ENCODE measurements around the gene BAD. TPM values are rescaled to one million over a fixed set of nuclear protein-coding genes. Genes with fewer than 3 reads are reported as not detected.

The BAD gene
- total and polyA plus RNA-seq, 10 of the 15 experiments (the other 5 are each of a cell fraction or from before 2014, with no cell fraction given): 1.5 to 67.2 (median 39.6) TPM

DNA sequence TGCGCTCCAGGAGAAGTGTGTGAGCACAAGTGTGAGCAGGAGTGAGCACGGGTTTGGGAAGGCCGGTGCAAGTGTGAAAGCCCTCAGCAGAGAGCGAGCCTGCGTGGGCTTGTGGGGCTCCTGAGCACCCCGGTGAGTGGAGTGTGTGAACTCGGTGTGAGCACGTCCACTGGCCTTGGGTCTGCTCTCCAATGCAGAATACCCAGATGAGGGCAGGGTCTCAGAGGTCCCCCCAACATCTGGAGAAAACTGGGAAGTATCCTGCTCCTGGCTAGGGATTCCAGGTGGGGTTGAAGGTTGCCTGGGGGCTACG lies 22.1 kb upstream of the BAD start:
- ATAC-seq: no peak

More for the DNA sequence above, 22.1 kb upstream of the BAD start:
- no TSS peak for BruUV-seq (replicated peaks)
- TF ChIP-seq PAX5 (IDR thresholded peaks at IDR 0.05; ENCODE audit: borderline replicate concordance, low read depth, low read length) (no peak), BACH1 (IDR thresholded peaks at IDR 0.05; ENCODE audit: borderline replicate concordance) (0 out of 2 replicates have a peak, but pooled peaks have one; percentile 43), RB1 (IDR thresholded peaks at IDR 0.05; ENCODE audit: borderline replicate concordance) (no peak), POLR2AphosphoS5 (IDR thresholded peaks at IDR 0.05; ENCODE audit: low read length) (0 out of 2 replicates have a peak, but pooled peaks have one; percentile 14), CHD1 (IDR thresholded peaks at IDR 0.05; ENCODE audit: low read depth, low read length) (no peak), FOXM1 (IDR thresholded peaks at IDR 0.05; ENCODE audit: low read depth, low read length) (no peak), POLR2AphosphoS2 (IDR thresholded peaks at IDR 0.05; ENCODE audit: low read depth, low read length) (no peak), NFYB (IDR thresholded peaks at IDR 0.05; ENCODE audit: insufficient read depth, low read depth, low read length) (no peak), POLR2A (IDR thresholded peaks at IDR 0.05; ENCODE audit: low read depth, low read length) (peak; percentile 17; the same call in 1 of the 2 replicates), STAT3 (IDR thresholded peaks at IDR 0.05; ENCODE audit: low read depth, low read length) (no peak), MTA3 (IDR thresholded peaks at IDR 0.05; ENCODE audit: borderline replicate concordance, low read length) (no peak)
- TF ChIP-seq, protein P1, sequence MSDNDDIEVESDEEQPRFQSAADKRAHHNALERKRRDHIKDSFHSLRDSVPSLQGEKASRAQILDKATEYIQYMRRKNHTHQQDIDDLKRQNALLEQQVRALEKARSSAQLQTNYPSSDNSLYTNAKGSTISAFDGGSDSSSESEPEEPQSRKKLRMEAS (IDR thresholded peaks at IDR 0.05; ENCODE audit: low read depth, low read length): no peak
- TF ChIP-seq, protein P2, sequence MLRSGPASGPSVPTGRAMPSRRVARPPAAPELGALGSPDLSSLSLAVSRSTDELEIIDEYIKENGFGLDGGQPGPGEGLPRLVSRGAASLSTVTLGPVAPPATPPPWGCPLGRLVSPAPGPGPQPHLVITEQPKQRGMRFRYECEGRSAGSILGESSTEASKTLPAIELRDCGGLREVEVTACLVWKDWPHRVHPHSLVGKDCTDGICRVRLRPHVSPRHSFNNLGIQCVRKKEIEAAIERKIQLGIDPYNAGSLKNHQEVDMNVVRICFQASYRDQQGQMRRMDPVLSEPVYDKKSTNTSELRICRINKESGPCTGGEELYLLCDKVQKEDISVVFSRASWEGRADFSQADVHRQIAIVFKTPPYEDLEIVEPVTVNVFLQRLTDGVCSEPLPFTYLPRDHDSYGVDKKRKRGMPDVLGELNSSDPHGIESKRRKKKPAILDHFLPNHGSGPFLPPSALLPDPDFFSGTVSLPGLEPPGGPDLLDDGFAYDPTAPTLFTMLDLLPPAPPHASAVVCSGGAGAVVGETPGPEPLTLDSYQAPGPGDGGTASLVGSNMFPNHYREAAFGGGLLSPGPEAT (IDR thresholded peaks at IDR 0.05; ENCODE audit: low read depth): 0 out of 2 replicates have a peak, but pooled peaks have one; percentile 8
- TF ChIP-seq, protein P3, sequence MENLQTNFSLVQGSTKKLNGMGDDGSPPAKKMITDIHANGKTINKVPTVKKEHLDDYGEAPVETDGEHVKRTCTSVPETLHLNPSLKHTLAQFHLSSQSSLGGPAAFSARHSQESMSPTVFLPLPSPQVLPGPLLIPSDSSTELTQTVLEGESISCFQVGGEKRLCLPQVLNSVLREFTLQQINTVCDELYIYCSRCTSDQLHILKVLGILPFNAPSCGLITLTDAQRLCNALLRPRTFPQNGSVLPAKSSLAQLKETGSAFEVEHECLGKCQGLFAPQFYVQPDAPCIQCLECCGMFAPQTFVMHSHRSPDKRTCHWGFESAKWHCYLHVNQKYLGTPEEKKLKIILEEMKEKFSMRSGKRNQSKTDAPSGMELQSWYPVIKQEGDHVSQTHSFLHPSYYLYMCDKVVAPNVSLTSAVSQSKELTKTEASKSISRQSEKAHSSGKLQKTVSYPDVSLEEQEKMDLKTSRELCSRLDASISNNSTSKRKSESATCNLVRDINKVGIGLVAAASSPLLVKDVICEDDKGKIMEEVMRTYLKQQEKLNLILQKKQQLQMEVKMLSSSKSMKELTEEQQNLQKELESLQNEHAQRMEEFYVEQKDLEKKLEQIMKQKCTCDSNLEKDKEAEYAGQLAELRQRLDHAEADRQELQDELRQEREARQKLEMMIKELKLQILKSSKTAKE (IDR thresholded peaks at IDR 0.05; ENCODE audit: low read depth, poor library complexity, severe bottlenecking): no peak
- Histone ChIP-seq H4K20me1 (ENCODE audit: control insufficient read depth, insufficient read depth) (no peaks in the 10 kb centered on the region), H3K27me3 (replicated peaks in 1 of 2; ENCODE audit: control insufficient read depth in 2 of 2, insufficient read depth in 2 of 2, low read length in 1 of 2) (no peaks in the 10 kb centered on the region), H3K9me3 (replicated peaks; ENCODE audit: control insufficient read depth, insufficient read depth, low read length) (no peaks in the 10 kb centered on the region), H3K36me3 (ENCODE audit: control insufficient read depth in 2 of 2, insufficient read depth in 2 of 2, low read length in 1 of 2) (peaks cover 0 to 3% of the 10 kb centered on the region in 2 experiments; a peak in 2 of 4 replicates), H3K79me2 (ENCODE audit: control insufficient read depth, insufficient read depth, low read length) (peaks cover 26% of the 10 kb centered on the region), H3K27ac (ENCODE audit: control insufficient read depth, insufficient read depth) (peak overlapping the region; percentile 79), H3K4me1 (ENCODE audit: control insufficient read depth, insufficient read depth, low read length) (peaks cover 17% of the 10 kb centered on the region), H3K4me3 (peak overlapping the region; percentile 78), H3K4me2 (ENCODE audit: control insufficient read depth, insufficient read depth) (peak overlapping the region; percentile 99), H2AFZ (ENCODE audit: control insufficient read depth, low read depth, low read length) (peak overlapping the region; percentile 58), H3K9ac (ENCODE audit: control insufficient read depth, insufficient read depth, low read length) (peak overlapping the region; percentile 80)
- SMC1A ChIA-PET (ENCODE audit: uncharacterized antibody, unreplicated experiment): interaction anchor here (2.6 kb wide), 1 partner anchor 25 kb away, joined by 7 read pairs; no protein-coding TSS in a partner anchor
- intact Hi-C loops (cut with micrococcal nuclease; ENCODE audit: unreplicated experiment) (loop anchor here (1.0 kb wide), 3 partner anchors 11 to 36 kb away; partner anchors contain the start of gene TRMT112), in situ Hi-C loops (cut with MboI) (no loop called here)
- CTCF ChIA-PET: interaction anchor here (0.7 to 2.2 kb wide), 4 partner anchors 11 to 50 kb away, joined by 3 to 13 read pairs (median 6); partner anchors contain the start of genes PRDX5 and TRMT112
- POLR2A ChIA-PET: interaction anchor here (1.9 kb wide), 1 partner anchor 11 kb away, joined by 4 read pairs; the partner anchor contains the start of genes PRDX5 and TRMT112
- DNase-seq (ENCODE audit: low read depth, low spot score) (no peak), FAIRE-seq (no peak)
- 1% methylated on average over 9 of the region's 9 CpGs for WGBS (ENCODE audit: insufficient coverage, insufficient replicate concordance, low lambda C conversion rate, missing lambda C conversion rate)
- RAD21 ChIA-PET (ENCODE audit: unreplicated experiment): interaction anchor here (4.9 kb wide), 1 partner anchor 11 kb away, joined by 30 read pairs; the partner anchor contains the start of genes PRDX5 and TRMT112
